GM19372 (cell line): ENCODE results near the gene KBTBD3.
"Not testable (repeated sequence)": the region's sequence is repeated elsewhere in the genome, so short reads cannot be mapped to it uniquely, and the experiment has no call there.

ENCODE experiments used
- ATAC-seq: cut with Tn5 transposase; IDR thresholded peaks from one replicate; pipeline ENCODE4 v1.9.1; 2021; ENCODE audit warnings: mild to moderate bottlenecking, low read depth, moderate library complexity; ENCODE audit not compliant: unreplicated experiment

Gene KBTBD3

GRCh38 chr11:106061954-106062949 is 14.9 kb downstream of the KBTBD3 start:
- no peak for ATAC-seq

GRCh38 chr11:106061249-106061784 is 15.8 kb downstream of the KBTBD3 start:
- no peak for ATAC-seq

- ATAC-seq = no peak
These were observed 17.5 kb downstream of the KBTBD3 start for GRCh38 chr11:106059617-106060016.

GRCh38 chr11:106058377-106058776 is 18.8 kb downstream of the KBTBD3 start:
- ATAC-seq = not testable (repeated sequence)

GRCh38 chr11:106051103-106051502 is 26.0 kb downstream of the KBTBD3 start:
- no peak for ATAC-seq

- no peak for ATAC-seq
These were observed 27.2 kb downstream of the KBTBD3 start for GRCh38 chr11:106049727-106050476.

- no peak for ATAC-seq
These were observed 29.5 kb downstream of the KBTBD3 start for GRCh38 chr11:106047631-106048030.

- no peak for ATAC-seq
These were observed 33.6 kb downstream of the KBTBD3 start for GRCh38 chr11:106043540-106043939.

GRCh38 chr11:106032861-106033260 is 44.3 kb downstream of the KBTBD3 start:
- ATAC-seq = no peak

GRCh38 chr11:106031936-106032335 is 45.2 kb downstream of the KBTBD3 start:
- ATAC-seq = no peak

- ATAC-seq = no peak
These were observed 45.8 kb downstream of the KBTBD3 start for GRCh38 chr11:106031202-106031810.

- ATAC-seq = no peak
These were observed 46.5 kb downstream of the KBTBD3 start for GRCh38 chr11:106030609-106031008.

- no peak for ATAC-seq
These were observed 54.3 kb downstream of the KBTBD3 start for GRCh38 chr11:106022795-106023275.

- ATAC-seq = peak; percentile 93
These were observed 55.0 kb downstream of the KBTBD3 start, which contains the start of gene MSANTD4 for GRCh38 chr11:106021967-106022794. TSS of gene MSANTD4 (minus strand) at chr11:106022240. CDS start at chr11:106010917, 11,323 bp downstream.

- peak; percentile 16 for ATAC-seq
These were observed 55.8 kb downstream of the KBTBD3 start for GRCh38 chr11:106021181-106021966.

- ATAC-seq = no peak
These were observed 60.1 kb downstream of the KBTBD3 start for GRCh38 chr11:106017093-106017492.

- ATAC-seq = no peak
These were observed 62.1 kb downstream of the KBTBD3 start for GRCh38 chr11:106015066-106015465.

- ATAC-seq = no peak
These were observed 62.5 kb downstream of the KBTBD3 start for GRCh38 chr11:106014620-106015019.

GRCh38 chr11:106014035-106014434 is 63.1 kb downstream of the KBTBD3 start:
- ATAC-seq = no peak
